ENCODE results near the gene CPT1A.

Gene CPT1A

DNA sequence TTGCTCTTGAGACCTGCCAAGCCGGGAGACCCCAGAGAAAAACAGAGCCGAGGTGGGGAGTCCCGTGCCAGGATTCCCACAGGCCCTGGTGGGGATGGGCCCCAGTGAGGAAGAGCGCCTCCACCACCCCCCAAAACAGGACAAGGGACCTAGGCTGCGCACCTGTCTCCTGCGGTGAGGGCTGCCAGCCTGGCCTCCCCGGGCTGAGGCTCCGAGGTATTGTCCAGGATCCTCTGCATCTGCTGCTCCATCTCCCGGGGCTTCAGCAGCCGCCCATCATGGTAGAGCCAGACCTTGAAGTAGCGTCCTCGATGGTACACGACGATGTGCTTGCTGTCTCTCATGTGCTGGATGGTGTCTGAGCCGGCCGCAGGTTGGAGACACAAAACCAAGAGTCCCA lies 57.1 kb downstream of the CPT1A start:
- no peak for DNase-seq

GRCh38 chr11:68783216-68783821 lies 58.4 kb downstream of the CPT1A start:
- DNase-seq: no peak

- no peak for DNase-seq
Measured at GRCh38 chr11:68782711-68783110, 59.0 kb downstream of the CPT1A start.

- DNase-seq: no peak
Measured at GRCh38 chr11:68780829-68781228, 60.9 kb downstream of the CPT1A start.

GRCh38 chr11:68778205-68778604 lies 63.5 kb downstream of the CPT1A start:
- DNase-seq: no peak

DNA sequence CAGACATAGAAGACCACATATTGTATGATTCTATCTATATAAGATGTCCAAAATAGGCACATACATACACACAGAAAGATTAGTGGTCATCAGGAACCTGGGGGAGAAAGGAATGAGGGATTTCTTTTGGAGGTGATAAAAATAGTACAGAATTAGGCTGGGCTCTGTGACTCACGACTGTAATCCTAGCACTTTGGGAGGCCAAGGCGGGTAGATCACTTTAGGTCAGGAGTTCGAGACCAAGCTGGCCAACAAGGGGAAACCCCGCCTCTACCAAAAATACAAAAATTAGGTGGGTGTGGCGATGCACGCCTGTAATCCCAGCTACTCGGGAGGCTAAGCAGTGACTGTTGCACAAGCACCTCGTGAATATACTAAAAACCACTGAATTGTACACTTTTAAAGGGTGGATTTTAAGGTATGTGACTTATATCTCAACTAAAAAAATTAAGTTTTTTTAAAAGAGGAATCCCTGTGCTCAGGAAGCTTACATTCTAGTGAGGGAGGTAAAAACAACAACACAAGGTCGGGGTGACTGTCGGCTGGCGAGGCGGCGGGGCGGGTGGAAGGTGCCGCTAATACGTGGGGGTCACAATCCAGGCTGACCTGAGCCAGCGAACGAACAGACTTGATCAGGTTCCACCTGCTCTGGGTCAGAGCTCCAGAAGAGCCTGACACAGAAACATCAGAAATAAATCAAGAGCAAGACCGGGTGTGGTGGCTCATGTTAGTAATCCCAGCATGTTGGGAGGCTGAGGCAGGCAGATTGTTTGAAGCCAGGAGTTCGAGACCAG lies 65.1 kb downstream of the CPT1A start:
- no peak for DNase-seq

DNA sequence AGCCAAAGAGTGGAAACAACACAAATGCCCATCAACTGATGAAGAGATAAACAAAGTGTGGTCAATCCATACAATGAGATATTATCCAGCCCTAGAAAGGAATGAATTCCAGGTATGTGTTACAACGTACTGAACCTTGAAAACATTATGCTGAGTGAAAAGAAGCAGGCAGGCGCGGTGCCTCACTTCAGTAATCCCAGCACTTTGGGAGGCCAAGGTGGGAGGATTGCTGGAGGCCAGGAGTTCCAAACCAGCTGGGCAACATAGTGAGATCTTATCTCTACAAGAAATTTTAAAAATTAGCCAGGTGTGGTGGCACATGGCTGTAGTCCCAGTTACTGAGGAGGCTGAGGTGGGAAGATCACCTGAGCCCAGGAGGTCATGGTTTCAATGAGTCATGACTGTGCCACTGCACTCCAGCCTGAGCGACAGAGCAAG lies 65.7 kb downstream of the CPT1A start:
- DNase-seq: no peak

DNA sequence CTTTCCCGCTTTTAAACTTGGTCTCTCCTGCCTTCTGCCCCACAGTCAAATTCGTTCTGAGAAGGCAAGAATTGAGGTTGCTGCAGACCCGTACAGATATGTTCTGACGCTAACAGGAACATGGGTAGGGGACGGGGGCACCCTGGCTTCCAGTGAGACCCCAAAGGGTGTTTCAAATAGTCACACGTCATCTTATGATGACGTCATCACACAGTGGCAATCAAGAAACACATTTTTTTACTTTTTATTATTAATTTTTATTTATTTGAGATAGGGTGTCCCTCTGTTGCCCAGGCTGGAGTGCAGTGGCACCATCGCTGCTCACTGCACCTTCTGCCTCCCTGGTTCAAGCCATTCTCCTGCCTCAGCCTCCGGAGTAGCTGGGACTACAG lies 67.5 kb downstream of the CPT1A start:
- DNase-seq: no peak

- DNase-seq: no peak
Measured at GRCh38 chr11:68773521-68774193, 68.1 kb downstream of the CPT1A start.

- no peak for DNase-seq
Measured at GRCh38 chr11:68772936-68773335, 68.8 kb downstream of the CPT1A start.

- no peak for DNase-seq
Measured at GRCh38 chr11:68770781-68771180, 70.9 kb downstream of the CPT1A start.

DNA sequence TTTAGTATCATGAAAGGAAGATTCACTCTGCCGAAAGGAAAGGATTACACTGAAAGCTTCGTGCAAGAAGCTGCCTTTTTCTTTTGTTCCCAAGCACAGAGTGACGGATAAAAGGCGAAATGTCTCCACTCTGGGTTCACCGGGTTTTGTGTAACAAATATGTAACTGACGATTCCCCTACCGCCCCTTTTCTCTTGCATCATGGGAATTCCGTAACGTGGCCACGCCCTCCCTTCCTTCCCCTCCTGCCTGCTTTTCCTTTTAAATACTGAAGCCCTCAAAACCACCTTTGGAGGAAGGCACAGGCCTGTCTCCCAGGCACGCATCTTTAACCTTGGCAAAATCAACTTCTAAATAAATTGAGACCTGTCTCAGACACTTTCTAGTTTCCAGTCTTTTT lies 74.0 kb downstream of the CPT1A start:
- no peak for DNase-seq

GRCh38 chr11:68766786-68767185 lies 74.9 kb downstream of the CPT1A start:
- DNase-seq: no peak

DNA sequence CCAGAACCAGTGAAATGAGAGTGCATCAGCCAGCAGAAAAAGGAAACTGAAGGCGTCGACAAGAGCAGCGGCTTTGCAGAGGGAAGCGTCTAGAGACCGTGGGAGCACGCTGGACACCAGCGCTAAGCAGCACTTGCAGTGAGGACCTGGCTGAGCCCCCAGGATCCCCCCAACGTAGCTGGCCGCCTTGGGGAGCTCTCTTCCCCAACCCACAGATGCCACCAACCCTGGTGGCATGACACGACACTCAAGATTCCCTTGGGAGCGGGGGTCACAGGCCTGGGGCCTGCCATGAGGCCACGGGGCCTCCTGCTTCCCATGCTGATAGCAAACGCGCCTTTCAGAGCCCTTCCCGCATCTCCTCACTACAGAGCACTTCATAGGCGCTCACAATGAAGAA lies 77.0 kb downstream of the CPT1A start:
- DNase-seq: no peak

GRCh38 chr11:68763926-68764657 lies 77.6 kb downstream of the CPT1A start:
- no peak for DNase-seq

GRCh38 chr11:68763181-68763721 lies 78.5 kb downstream of the CPT1A start:
- DNase-seq: no peak

- no peak for DNase-seq
Measured at GRCh38 chr11:68762481-68762880, 79.2 kb downstream of the CPT1A start.

DNA sequence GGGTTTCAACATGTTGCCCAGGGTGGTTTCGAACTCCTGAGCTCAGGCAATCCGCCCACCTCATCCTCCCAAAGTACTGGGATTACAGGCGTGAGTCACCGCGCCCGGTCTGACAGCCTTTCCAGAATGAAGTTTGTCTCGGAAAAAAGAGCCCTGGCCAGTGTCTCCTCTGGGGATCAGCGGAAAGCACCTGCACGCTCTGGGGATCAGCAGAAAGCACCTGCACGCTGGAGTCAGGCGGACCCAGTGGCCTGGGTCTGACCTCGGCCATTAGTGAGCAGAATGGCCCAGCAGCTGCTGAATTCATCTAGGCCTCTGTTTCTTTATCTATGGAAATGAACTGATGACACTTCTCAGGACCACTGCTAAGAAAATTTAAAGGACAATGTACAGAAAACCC lies 79.9 kb downstream of the CPT1A start:
- no peak for DNase-seq

DNA sequence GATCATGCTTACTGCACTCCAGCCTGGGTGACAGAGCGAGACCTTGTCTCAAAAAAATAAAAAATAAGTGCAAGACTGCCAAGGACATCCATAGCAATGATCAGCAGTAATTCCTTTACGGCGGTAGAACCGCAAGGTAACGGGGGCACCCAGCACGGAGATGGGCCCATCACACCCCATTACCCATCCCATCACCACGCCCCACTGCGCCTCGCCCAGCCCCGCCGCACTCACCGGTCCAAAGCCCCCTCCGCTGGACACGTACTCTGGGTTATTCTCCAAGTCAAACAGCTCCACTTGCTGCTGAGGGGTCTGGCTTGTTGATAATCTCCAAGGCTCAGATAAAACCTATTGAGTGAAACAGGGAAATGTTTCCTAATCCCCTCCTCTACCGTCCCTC lies 81.7 kb downstream of the CPT1A start:
- no peak for DNase-seq

GRCh38 chr11:68757711-68758110 lies 84.0 kb downstream of the CPT1A start:
- DNase-seq: no peak

DNA sequence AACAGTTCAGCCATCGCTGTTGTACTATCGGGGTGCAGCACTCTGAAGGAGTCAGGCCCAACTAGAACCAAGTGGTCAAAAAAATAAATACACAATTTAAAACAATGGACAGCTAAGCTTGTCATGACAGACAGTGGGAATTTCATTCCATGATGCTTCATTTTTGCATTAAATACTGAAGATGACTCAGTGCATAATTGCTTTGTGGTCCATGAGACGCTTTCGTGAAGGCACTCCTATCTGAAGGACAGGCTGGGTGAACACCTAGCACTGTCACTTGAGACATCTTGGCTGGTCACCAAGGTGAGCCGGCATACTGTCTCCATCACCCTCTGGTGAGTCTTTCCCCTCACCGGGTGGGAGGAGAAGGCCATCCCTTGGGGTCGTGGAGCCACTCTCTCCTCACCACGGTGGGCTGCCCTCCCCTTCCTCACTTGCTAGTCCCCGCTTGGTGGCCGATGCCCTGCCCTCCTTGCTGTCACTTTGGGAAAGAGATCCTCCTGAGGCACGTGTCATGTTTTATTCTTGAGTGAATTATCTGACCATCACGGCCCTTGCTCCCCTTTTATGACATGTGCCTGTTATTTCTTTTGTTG lies 85.4 kb downstream of the CPT1A start:
- no peak for DNase-seq

- DNase-seq: no peak
Measured at GRCh38 chr11:68753300-68753699, 88.4 kb downstream of the CPT1A start.
